HFFc6 (cell line): ENCODE data around the gene ZNRF3. TPM values are rescaled to one million over a fixed set of nuclear protein-coding genes. Genes with fewer than 3 reads are reported as not detected.

Source experiments
- DNase-seq: peaks from one replicate; pipeline ENCODE4 v3.0.0-alpha.2; 2018
- H3K27ac Mint-ChIP-seq: 2 replicates; pipeline ENCODE4 v1.8.0; 2020; ENCODE audit warnings: mild to moderate bottlenecking, mixed read lengths
- H3K27me3 Mint-ChIP-seq: 2 replicates; pipeline ENCODE4 v1.8.0; 2021; ENCODE audit warnings: mild to moderate bottlenecking, moderate library complexity, mixed read lengths; ENCODE audit not compliant: insufficient read depth
- H3K36me3 Mint-ChIP-seq: 2 replicates; pipeline ENCODE4 v1.8.0; 2021; ENCODE audit warnings: low read depth, mixed read lengths
- H3K4me1 Mint-ChIP-seq: 2 replicates; pipeline ENCODE4 v1.8.0; 2020; ENCODE audit warnings: low read depth, mixed read lengths
- H3K4me3 Mint-ChIP-seq: 2 replicates; pipeline ENCODE4 v1.8.0; 2020; ENCODE audit warnings: mild to moderate bottlenecking, moderate library complexity, mixed read lengths
- H3K9me3 Mint-ChIP-seq: 2 replicates; pipeline ENCODE4 v1.8.0; 2020; ENCODE audit warnings: mild to moderate bottlenecking, mixed read lengths
- CTCF ChIP-seq: fragments of 200-600 bp; sonication (generic); IDR thresholded peaks from 2 replicates; pipeline ENCODE4 v1.5.0; 2021; ENCODE audit warnings: antibody characterized with exemption, mild to moderate bottlenecking
- total RNA-seq, 6 experiments: library from RNA; stranded (reverse); fragmentation: NEBNext Ultra II Directional; extraction: Animal tissue kit (Norgen Biotek cat#: 25700); gene quantifications; 2 replicates in 1 of 6; 3 replicates in 5 of 6; pipeline ENCODE4 v1.2.3, GENCODE V29; 2021

The ZNRF3 gene
- total RNA-seq, 6 experiments from 2014 or later = 3.3 to 4.7 (median 3.6) TPM

- TF ChIP-seq CTCF = no peak
- no peak for DNase-seq
- Mint-ChIP-seq H3K9me3 (no peaks in the 10 kb centered on the region), H3K27me3 (no peaks in the 10 kb centered on the region; the same call in 1 of the 2 replicates), H3K4me1 (peaks cover 5% of the 10 kb centered on the region; the same call in 1 of the 2 replicates), H3K4me3 (no peak overlapping the region), H3K36me3 (no peaks in the 10 kb centered on the region), H3K27ac (no peak overlapping the region)
Measured at GRCh38 chr22:29023172-29023796, 139.9 kb downstream of the ZNRF3 start.

- no peaks in the 10 kb centered on the region; the same call in none of the 2 replicates for H3K27me3 Mint-ChIP-seq
- H3K9me3 Mint-ChIP-seq = no peaks in the 10 kb centered on the region
- no peak overlapping the region for H3K4me3 Mint-ChIP-seq
- peaks cover 26% of the 10 kb centered on the region for H3K4me1 Mint-ChIP-seq
- DNase-seq = no peak
- H3K36me3 Mint-ChIP-seq = no peaks in the 10 kb centered on the region
- no peak for TF ChIP-seq CTCF
- H3K27ac Mint-ChIP-seq = no peak overlapping the region
Measured at GRCh38 chr22:29026579-29026978, 143.2 kb downstream of the ZNRF3 start.

GRCh38 chr22:29028468-29028867 is 145.1 kb downstream of the ZNRF3 start:
- TF ChIP-seq CTCF = no peak
- Mint-ChIP-seq H3K4me1 (peaks cover 45% of the 10 kb centered on the region), H3K27me3 (no peaks in the 10 kb centered on the region; the same call in none of the 2 replicates), H3K27ac (no peak overlapping the region), H3K4me3 (no peak overlapping the region), H3K36me3 (no peaks in the 10 kb centered on the region), H3K9me3 (no peaks in the 10 kb centered on the region)
- DNase-seq = no peak

- peaks cover 46% of the 10 kb centered on the region for H3K4me1 Mint-ChIP-seq
- peaks cover 2% of the 10 kb centered on the region for H3K27me3 Mint-ChIP-seq
- no peaks in the 10 kb centered on the region for H3K9me3 Mint-ChIP-seq
- no peaks in the 10 kb centered on the region for H3K36me3 Mint-ChIP-seq
- no peak overlapping the region; the same call in none of the 2 replicates for H3K4me3 Mint-ChIP-seq
- no peak for TF ChIP-seq CTCF
- no peak for DNase-seq
- H3K27ac Mint-ChIP-seq = peak overlapping the region; percentile 100
Measured at GRCh38 chr22:29029202-29030000, 146.0 kb downstream of the ZNRF3 start.

GRCh38 chr22:29030016-29030617 is 146.7 kb downstream of the ZNRF3 start:
- Mint-ChIP-seq H3K36me3 (no peaks in the 10 kb centered on the region), H3K4me1 (peaks cover 46% of the 10 kb centered on the region), H3K4me3 (peak overlapping the region; percentile 86), H3K27me3 (peaks cover 2% of the 10 kb centered on the region), H3K9me3 (no peaks in the 10 kb centered on the region), H3K27ac (peak overlapping the region; percentile 100)
- peak; percentile 21 for DNase-seq
- TF ChIP-seq CTCF = no peak; the same call in 1 of the 2 replicates
